Lung (tissue), 12 donors: ENCODE data around the gene SLC9A7. TPM values are rescaled to one million over a fixed set of nuclear protein-coding genes. Genes with fewer than 3 reads are reported as not detected.
"Not testable (repeated sequence)": the region's sequence is repeated elsewhere in the genome, so short reads cannot be mapped to it uniquely, and the experiment has no call there.

ENCODE experiments used
- ATAC-seq: fragments of 200-7000 bp; cut with Tn5 transposase; one replicate; pipeline ENCODE4 v1.9.1; 2020; ENCODE audit warnings: moderate number of reproducible peaks; ENCODE audit not compliant: insufficient read depth, low FRiP score
- DNase-seq, 3 donors: peaks; one replicate each; pipeline ENCODE4 v3.0.0-alpha.2; 2013 to 2017
- H3K27ac ChIP-seq, 2 donors: one replicate each; pipeline ENCODE4 v1.5.1; 2013; ENCODE audit warnings: mild to moderate bottlenecking in 2 of 2, moderate library complexity in 2 of 2, control low read depth in 1 of 2, inconsistent platforms in 1 of 2, low read depth in 1 of 2, low read length in 1 of 2
- H3K27me3 ChIP-seq, 3 donors: one replicate each; pipeline ENCODE4 v1.5.1; 2013; ENCODE audit warnings: low read length in 2 of 3; ENCODE audit not compliant: control insufficient read depth in 3 of 3, insufficient read depth in 3 of 3
- H3K36me3 ChIP-seq, 4 donors: one replicate each; pipeline ENCODE4 v1.5.1; 2013; ENCODE audit warnings: low read length in 4 of 4, mild to moderate bottlenecking in 1 of 4, moderate library complexity in 1 of 4; ENCODE audit not compliant: control insufficient read depth in 4 of 4, insufficient read depth in 4 of 4
- H3K4me1 ChIP-seq, 5 donors: one replicate each; pipeline ENCODE4 v1.5.1; 2013; ENCODE audit warnings: low read length in 5 of 5, mild to moderate bottlenecking in 2 of 5, moderate library complexity in 1 of 5; ENCODE audit not compliant: control insufficient read depth in 5 of 5, insufficient read depth in 5 of 5
- H3K4me3 ChIP-seq: one replicate; pipeline ENCODE4 v1.5.1; 2013; ENCODE audit warnings: mild to moderate bottlenecking, control low read depth, moderate library complexity
- H3K9ac ChIP-seq, 2 donors: one replicate each; pipeline ENCODE4 v1.5.1; 2013; ENCODE audit warnings: low read length in 2 of 2, control low read depth in 1 of 2; ENCODE audit not compliant: insufficient read depth in 1 of 2
- H3K9me3 ChIP-seq, 4 donors: one replicate each; pipeline ENCODE4 v1.5.1; 2013; ENCODE audit warnings: low read length in 3 of 4, mild to moderate bottlenecking in 1 of 4, moderate library complexity in 1 of 4; ENCODE audit not compliant: control insufficient read depth in 4 of 4, insufficient read depth in 3 of 4
- WGBS, 2 donors: extraction: QIAGEN DNeasy Blood & Tissue Kit; methylation state at CpG; one replicate each; pipeline ENCODE4 v1.1.7; 2013; 5-methylcytosine and 5-hydroxymethylcytosine counted together
- polyA plus RNA-seq, 2 donors: library from polyadenylated mRNA; stranded (reverse); fragments of 200-250 nt; gene quantifications; one replicate each; pipeline ENCODE4 v1.2.1, GENCODE V29; 2013
- total RNA-seq, 2 donors: library from RNA; depleted of rRNA in 1 of 2; stranded (reverse); fragments of >200 nt in 1 of 2; gene quantifications; one replicate each; pipeline ENCODE4 v1.2.1, GENCODE V29; 2014 to 2021
- TF ChIP-seq, protein P1 (sequence below): IDR thresholded peaks from 2 replicates; pipeline ENCODE4 v1.5.1; 2012; ENCODE audit warnings: mild to moderate bottlenecking; ENCODE audit errors: control extremely low read depth, extremely low read depth
- donor health status: control.
- donor health status: control.
- donor health status: Bipolar disorder and iron deficiency.
- donor health status: healthy.
- donor health status: DM: yes; HTN: yes; CAD: no.

Gene SLC9A7
- total and polyA plus RNA-seq, 4 donors, result 1.2 to 6.9 (median 3.6) TPM

GRCh38 chrX:46791927-46792809 lies 33.2 kb upstream of the SLC9A7 start:
- TF ChIP-seq, protein P1, sequence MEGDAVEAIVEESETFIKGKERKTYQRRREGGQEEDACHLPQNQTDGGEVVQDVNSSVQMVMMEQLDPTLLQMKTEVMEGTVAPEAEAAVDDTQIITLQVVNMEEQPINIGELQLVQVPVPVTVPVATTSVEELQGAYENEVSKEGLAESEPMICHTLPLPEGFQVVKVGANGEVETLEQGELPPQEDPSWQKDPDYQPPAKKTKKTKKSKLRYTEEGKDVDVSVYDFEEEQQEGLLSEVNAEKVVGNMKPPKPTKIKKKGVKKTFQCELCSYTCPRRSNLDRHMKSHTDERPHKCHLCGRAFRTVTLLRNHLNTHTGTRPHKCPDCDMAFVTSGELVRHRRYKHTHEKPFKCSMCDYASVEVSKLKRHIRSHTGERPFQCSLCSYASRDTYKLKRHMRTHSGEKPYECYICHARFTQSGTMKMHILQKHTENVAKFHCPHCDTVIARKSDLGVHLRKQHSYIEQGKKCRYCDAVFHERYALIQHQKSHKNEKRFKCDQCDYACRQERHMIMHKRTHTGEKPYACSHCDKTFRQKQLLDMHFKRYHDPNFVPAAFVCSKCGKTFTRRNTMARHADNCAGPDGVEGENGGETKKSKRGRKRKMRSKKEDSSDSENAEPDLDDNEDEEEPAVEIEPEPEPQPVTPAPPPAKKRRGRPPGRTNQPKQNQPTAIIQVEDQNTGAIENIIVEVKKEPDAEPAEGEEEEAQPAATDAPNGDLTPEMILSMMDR, result no peak
- Histone ChIP-seq H3K36me3 (no peaks in the 10 kb centered on the region), H3K4me1 (peaks cover 0 to 4% (median 0%) of the 10 kb centered on the region in 5 donors), H3K4me3 (no peak overlapping the region), H3K9me3 (peaks cover 0 to under 1% (median 0%) of the 10 kb centered on the region in 4 donors), H3K27me3 (peaks cover 0 to 2% (median 0%) of the 10 kb centered on the region in 3 donors), H3K9ac (no peak overlapping the region), H3K27ac (peak overlapping the region; percentile 21 to 64)
- peak in 2 of 3 donors; percentile 37 to 66 for DNase-seq
- ATAC-seq, result peak; percentile 62
- WGBS, 2 donors, result 18 to 35% methylated on average over 7 of the region's 7 CpGs

- H3K27me3 ChIP-seq, result peaks cover 0 to 2% (median 0%) of the 10 kb centered on the region in 3 donors
- no peaks in the 10 kb centered on the region for H3K36me3 ChIP-seq
- 61 to 67% methylated on average over 4 of the region's 4 CpGs for WGBS, 2 donors
Measured at GRCh38 chrX:46788902-46789301, 30.0 kb upstream of the SLC9A7 start.

DNA sequence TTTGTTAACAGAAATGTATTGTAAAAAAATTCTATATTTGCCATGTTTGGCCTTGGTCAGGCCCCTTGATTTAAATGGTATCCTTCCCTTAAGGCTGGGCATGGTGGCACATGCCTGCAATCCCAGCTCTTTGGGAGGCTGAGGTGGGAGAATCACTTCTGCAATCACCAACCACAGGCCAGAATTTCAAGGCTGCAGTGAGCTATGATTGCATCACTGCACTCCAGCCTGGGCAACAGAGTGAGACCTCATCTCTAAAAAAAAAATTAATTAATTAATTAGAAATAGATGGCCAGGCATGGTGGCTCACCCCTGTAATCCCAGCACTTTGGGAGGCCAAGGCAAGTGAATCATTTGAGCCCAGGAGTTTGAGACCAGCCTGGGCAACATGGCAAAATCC lies 25.5 kb upstream of the SLC9A7 start:
- not testable (repeated sequence) for H3K27ac ChIP-seq, H3K9me3 ChIP-seq, H3K4me3 ChIP-seq, ATAC-seq, H3K9ac ChIP-seq, DNase-seq, H3K4me1 ChIP-seq, H3K36me3 ChIP-seq
- peaks cover 0 to 11% (median 4%) of the 10 kb centered on the region in 3 donors for H3K27me3 ChIP-seq

More at GRCh38 chrX:46788902-46789301, 30.0 kb upstream of the SLC9A7 start:
- Histone ChIP-seq H3K4me1 (peaks cover 0 to 4% (median 0%) of the 10 kb centered on the region in 5 donors), H3K9ac (no peak overlapping the region), H3K4me3 (no peak overlapping the region), H3K9me3 (peaks cover 0 to 2% (median 0%) of the 10 kb centered on the region in 4 donors), H3K27ac (no peak overlapping the region)
- DNase-seq (peak in 2 of 3 donors; percentile 20 to 25), ATAC-seq (no peak)
- TF ChIP-seq, protein P1, result no peak

- Histone ChIP-seq H3K36me3 (no peaks in the 10 kb centered on the region), H3K4me3 (no peak overlapping the region), H3K27me3 (peaks cover 0 to 9% (median 8%) of the 10 kb centered on the region in 3 donors), H3K4me1 (peaks cover 0 to 12% (median 0%) of the 10 kb centered on the region in 5 donors), H3K27ac (no peak overlapping the region), H3K9ac (no peak overlapping the region), H3K9me3 (peaks cover 0 to 3% (median 0%) of the 10 kb centered on the region in 4 donors)
- ATAC-seq, result no peak
- TF ChIP-seq, protein P1, result no peak
- no peak for DNase-seq
- 68 to 89% methylated on average over 4 of the region's 4 CpGs for WGBS, 2 donors
Measured at GRCh38 chrX:46782034-46782433, 23.1 kb upstream of the SLC9A7 start.
